Pancreas (tissue), 10 donors: Measurements from ENCODE around the gene LRP5. TPM values are rescaled to one million over a fixed set of nuclear protein-coding genes. Genes with fewer than 3 reads are reported as not detected.

Experiments used
- ATAC-seq, 4 donors: fragments of 200-7000 bp; cut with Tn5 transposase; one replicate each; pipeline versions ENCODE4 v1.8.0 to v1.9.1; 2020; ENCODE audit warnings: mild to moderate bottlenecking in 4 of 4, moderate library complexity in 4 of 4
- DNase-seq, 6 donors: peaks; one replicate each; pipeline ENCODE4 v3.0.0-alpha.2; 2020
- FAIRE-seq: peaks from 2 replicates; lab custom pipeline; 2012; peaks lifted over from hg19 to GRCh38; lab: Jason Lieb, UNC
- H3K27ac ChIP-seq, 4 donors: fragments of 200-600 bp; sonication (generic); 1 replicate in 3 of 4; 2 replicates in 1 of 4; pipeline versions ENCODE4 v1.5.0 to v1.8.0; 2020
- H3K27me3 ChIP-seq, 4 donors: fragments of 200-600 bp; one replicate each; pipeline ENCODE4 v1.8.0; 2021
- H3K36me3 ChIP-seq, 3 donors: fragments of 200-600 bp; sonication (generic) in 1 of 3; one replicate each; pipeline versions ENCODE4 v1.5.0 to v1.8.0; 2020 to 2021
- H3K4me1 ChIP-seq, 3 donors: fragments of 200-600 bp; one replicate each; pipeline ENCODE4 v1.8.0; 2021
- H3K4me3 ChIP-seq, 4 donors: fragments of 200-600 bp; sonication (generic) in 2 of 4; one replicate each; pipeline versions ENCODE4 v1.5.0 to v1.8.0; 2020 to 2021
- H3K9me3 ChIP-seq, 4 donors: fragments of 200-600 bp; one replicate each; pipeline ENCODE4 v1.8.0; 2021
- WGBS, 2 donors: extraction: QIAGEN DNeasy Blood & Tissue Kit; methylation state at CpG; one replicate each; pipeline ENCODE4 v1.1.7; 2013; 5-methylcytosine and 5-hydroxymethylcytosine counted together
- intact Hi-C, 3 donors: fragments of 100-400 bp; cut with DNase I; formaldehyde crosslinking; loops; one replicate each; pipeline versions ENCODE4 v1.11.1 to v1.14.2; 2022
- polyA plus RNA-seq, 2 donors: library from polyadenylated mRNA; stranded (reverse); fragments of 200-250 nt; gene quantifications; one replicate each; pipeline ENCODE4 v1.2.3, GENCODE V29; 2013
- total RNA-seq, 6 donors: library from RNA; stranded (reverse); fragmentation: NEBNext Ultra II Directional in 4 of 6; extraction: Animal tissue kit (Norgen Biotek cat#: 25700) in 4 of 6; gene quantifications; one replicate each; pipeline versions ENCODE4 v1.2.1 to v1.2.4, GENCODE V29; 2021 to 2023
- TF ChIP-seq, protein P1 (sequence below), 4 donors: fragments of 200-600 bp; sonication (generic) in 3 of 4; IDR thresholded peaks; one replicate each; pipeline versions ENCODE4 v1.5.0 to v1.8.0; 2021; ENCODE audit warnings: antibody characterized with exemption in 4 of 4
- donor health status: healthy with polysubstance abuse.
- donor health status: DM: no; HTN: no; CAD: no; lungs with moderate emphysema.
- donor health status: DM: no; HTN: no; CAD: no.
- donor health status: control.
- donor health status: control.
- donor health status: Bipolar disorder and iron deficiency.
- donor health status: DM: yes; HTN: yes; CAD: no.
- donor health status: DM: no; HTN: no; CAD: no.
- donor health status: DM: no; HTN: no; CAD: no.
- donor health status: DM: yes; HTN: yes; CAD: no.

LRP5 gene
- total and polyA plus RNA-seq, 8 donors, result 27.4 to 62.8 (median 32.5) TPM

DNA sequence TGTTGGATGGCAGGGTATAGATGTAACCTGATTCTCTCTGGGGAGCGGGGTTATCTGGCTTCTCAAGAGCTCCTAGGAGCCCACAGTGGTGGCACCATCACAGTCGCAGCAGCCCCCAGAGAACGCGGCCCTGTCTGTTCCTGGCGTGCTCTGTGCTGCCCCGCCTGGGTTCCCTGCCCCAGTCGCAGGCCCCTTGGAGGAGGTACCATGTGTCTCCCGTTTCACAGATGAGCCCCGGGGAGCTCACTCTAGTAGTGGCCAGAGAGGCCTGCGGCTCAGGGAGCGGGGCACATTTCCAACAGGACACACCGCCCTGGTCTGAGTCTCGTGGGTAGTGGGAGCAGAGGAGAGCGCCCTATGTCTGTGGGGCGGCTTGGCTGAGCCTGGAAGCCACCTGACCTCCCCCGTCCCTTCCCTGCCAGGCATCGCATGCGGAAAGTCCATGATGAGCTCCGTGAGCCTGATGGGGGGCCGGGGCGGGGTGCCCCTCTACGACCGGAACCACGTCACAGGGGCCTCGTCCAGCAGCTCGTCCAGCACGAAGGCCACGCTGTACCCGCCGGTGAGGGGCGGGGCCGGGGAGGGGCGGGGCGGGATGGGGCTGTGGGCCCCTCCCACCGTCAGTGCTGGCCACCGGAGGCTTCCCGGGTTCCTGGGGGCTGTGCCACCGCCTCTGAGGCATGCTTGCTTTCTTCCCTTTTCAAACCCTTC lies 127.1 kb downstream of the LRP5 start:
- Histone ChIP-seq H3K36me3 (peaks cover 0 to 48% (median 8%) of the 10 kb centered on the region in 3 donors), H3K27ac (no peak overlapping the region), H3K4me1 (no peaks in the 10 kb centered on the region), H3K27me3 (no peaks in the 10 kb centered on the region), H3K4me3 (no peak overlapping the region), H3K9me3 (no peaks in the 10 kb centered on the region)
- ATAC-seq, result no peak
- FAIRE-seq, result no peak
- WGBS, 2 donors, result 87 to 88% methylated on average over 27 to 38 of the region's 38 CpGs
- TF ChIP-seq, protein P1, sequence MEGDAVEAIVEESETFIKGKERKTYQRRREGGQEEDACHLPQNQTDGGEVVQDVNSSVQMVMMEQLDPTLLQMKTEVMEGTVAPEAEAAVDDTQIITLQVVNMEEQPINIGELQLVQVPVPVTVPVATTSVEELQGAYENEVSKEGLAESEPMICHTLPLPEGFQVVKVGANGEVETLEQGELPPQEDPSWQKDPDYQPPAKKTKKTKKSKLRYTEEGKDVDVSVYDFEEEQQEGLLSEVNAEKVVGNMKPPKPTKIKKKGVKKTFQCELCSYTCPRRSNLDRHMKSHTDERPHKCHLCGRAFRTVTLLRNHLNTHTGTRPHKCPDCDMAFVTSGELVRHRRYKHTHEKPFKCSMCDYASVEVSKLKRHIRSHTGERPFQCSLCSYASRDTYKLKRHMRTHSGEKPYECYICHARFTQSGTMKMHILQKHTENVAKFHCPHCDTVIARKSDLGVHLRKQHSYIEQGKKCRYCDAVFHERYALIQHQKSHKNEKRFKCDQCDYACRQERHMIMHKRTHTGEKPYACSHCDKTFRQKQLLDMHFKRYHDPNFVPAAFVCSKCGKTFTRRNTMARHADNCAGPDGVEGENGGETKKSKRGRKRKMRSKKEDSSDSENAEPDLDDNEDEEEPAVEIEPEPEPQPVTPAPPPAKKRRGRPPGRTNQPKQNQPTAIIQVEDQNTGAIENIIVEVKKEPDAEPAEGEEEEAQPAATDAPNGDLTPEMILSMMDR (IDR thresholded peaks at IDR 0.05), result no peak
- no peak for DNase-seq
- intact Hi-C loops, result loop anchor here in 1 of 3 donors (10.0 kb wide), 1 partner anchor 175 kb away; no protein-coding TSS in a partner anchor

DNA sequence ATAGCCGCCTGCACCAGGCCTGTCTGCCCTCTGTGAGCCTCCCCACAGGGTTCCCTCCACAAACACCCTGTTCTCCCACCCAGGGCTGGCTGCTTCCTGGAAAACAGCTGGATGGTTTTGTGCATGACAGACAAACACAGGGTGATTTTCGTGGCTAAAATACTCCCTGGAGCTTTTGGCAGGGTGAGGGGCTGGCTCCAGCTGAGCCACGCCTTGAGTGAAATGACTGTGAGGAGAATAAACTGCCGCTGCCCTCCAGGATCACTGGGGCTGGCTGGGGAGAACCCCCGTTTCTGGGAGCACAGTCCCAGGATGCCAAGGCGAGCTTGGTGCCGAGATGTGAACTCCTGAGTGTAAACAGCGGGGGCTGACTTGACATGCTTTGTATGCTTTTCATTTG lies 127.8 kb downstream of the LRP5 start:
- ATAC-seq (no peak), DNase-seq (no peak), FAIRE-seq (no peak)
- H3K9me3 ChIP-seq, result no peaks in the 10 kb centered on the region
- H3K27ac ChIP-seq, result no peak overlapping the region
- H3K4me1 ChIP-seq, result no peaks in the 10 kb centered on the region
- no peaks in the 10 kb centered on the region for H3K27me3 ChIP-seq
- intact Hi-C loops, result no loop called here
- H3K4me3 ChIP-seq, result no peak overlapping the region
- TF ChIP-seq, protein P1 (IDR thresholded peaks at IDR 0.05), result no peak
- H3K36me3 ChIP-seq, result peaks cover 0 to 42% (median 2%) of the 10 kb centered on the region in 3 donors
- WGBS, 2 donors, result 92% methylated on average over 8 of the region's 8 CpGs

DNA sequence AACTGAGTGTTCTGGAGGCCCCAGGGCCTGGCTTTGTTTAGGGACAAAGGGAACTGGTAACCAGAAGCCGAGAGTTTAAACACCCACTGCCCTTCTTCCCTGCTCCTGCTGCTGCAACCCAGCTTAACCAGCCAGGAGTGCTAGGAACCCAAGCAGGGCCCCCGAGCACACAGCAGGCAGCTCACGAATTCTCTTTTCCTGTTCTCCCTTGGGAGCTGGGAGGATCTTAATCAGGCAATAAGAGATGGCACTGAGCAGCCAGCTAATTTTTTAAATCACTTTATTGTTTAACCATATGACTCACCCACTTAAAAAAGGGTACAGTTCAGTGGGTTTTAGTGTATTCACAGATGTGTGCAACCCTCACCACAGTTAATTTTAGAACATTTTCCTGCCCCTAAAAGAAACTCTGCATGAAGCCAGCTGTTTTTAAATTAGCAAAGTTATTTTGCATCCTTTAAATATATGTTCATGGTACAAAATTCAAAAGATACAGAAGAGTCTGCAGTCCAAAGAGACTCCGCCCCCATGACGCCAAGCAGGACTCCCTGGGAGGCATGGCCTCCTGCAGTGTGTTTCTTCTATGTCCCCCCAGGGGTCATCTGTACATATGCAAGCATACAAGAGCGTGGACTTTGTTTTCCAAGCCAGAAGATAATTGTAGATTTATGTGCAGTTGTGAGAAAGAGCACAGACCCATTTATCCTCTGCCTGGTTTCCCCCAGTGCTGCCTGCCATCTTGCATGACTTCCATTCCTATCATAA lies 129.3 kb downstream of the LRP5 start:
- no peak overlapping the region for H3K27ac ChIP-seq
- intact Hi-C loops, result no loop called here

DNA sequence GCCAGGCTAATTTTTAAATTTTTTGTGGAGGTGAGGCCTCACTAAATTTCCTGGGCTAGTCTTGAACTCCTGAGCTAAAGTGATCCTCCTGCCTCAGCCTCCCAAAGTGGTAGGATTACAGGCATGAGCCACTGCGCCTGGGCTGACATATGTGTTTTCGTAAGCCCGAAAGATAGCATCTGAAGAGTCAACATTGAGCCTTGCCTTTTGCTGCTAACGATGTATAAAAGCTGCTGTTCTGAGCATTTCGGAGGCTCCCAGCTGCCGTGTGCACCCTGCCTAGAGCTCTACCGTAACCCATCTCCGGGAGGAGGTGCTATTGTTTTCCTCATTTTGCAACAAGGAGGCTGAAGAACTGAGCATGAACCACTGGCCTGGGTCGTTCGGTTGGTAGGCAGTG lies 130.0 kb downstream of the LRP5 start:
- Histone ChIP-seq H3K9me3 (no peaks in the 10 kb centered on the region), H3K27me3 (no peaks in the 10 kb centered on the region), H3K36me3 (peaks cover 0 to 34% (median 0%) of the 10 kb centered on the region in 3 donors), H3K4me1 (no peaks in the 10 kb centered on the region), H3K27ac (no peak overlapping the region), H3K4me3 (no peak overlapping the region)
- FAIRE-seq (no peak), ATAC-seq (no peak), DNase-seq (no peak)
- 79 to 85% methylated on average over 10 of the region's 10 CpGs for WGBS, 2 donors
- intact Hi-C loops, result no loop called here
- TF ChIP-seq, protein P1 (IDR thresholded peaks at IDR 0.05), result no peak

More for the DNA sequence above, 129.3 kb downstream of the LRP5 start:
- peak in 1 of 6 donors; percentile 6 for DNase-seq
- peaks cover 0 to 42% (median 0%) of the 10 kb centered on the region in 3 donors for H3K36me3 ChIP-seq
- TF ChIP-seq, protein P1 (IDR thresholded peaks at IDR 0.05), result no peak
- H3K4me3 ChIP-seq, result no peak overlapping the region
- no peaks in the 10 kb centered on the region for H3K9me3 ChIP-seq
- no peak for FAIRE-seq
- WGBS, 2 donors, result 81 to 84% methylated on average over 6 of the region's 6 CpGs
- no peaks in the 10 kb centered on the region for H3K27me3 ChIP-seq
- H3K4me1 ChIP-seq, result no peaks in the 10 kb centered on the region
- peak in 2 of 4 donors; percentile 29 to 35 for ATAC-seq
